K562 (cell line): Measurements from ENCODE around the gene KDELR3. TPM values are rescaled to one million over a fixed set of nuclear protein-coding genes. Genes with fewer than 3 reads are reported as not detected.

Source experiments
- ATAC-seq: fragments of 200-7000 bp; cut with Tn5 transposase; 3 replicates; pipeline ENCODE4 v1.9.1; 2020; ENCODE audit warnings: moderate library complexity
- BruUV-seq: library from RNA; stranded (reverse); fragments of 400-500 nt; replicated peaks from 2 replicates; lab custom pipeline; 2021; lab: Mats Ljungman, UMichigan
- CTCF ChIA-PET: fragments of 300-600 bp; formaldehyde crosslinking; extraction: SDS; loops from one replicate; lab custom pipeline; 2021; ENCODE audit warnings: low intra/inter-chr PET ratio; lab: Yijun Ruan, JAX
- POLR2A ChIA-PET: fragments of 300-600, 350-650 bp; sonication (Branson Sonifier 250); formaldehyde crosslinking; extraction: SDS; loops from one replicate; lab custom pipeline; 2021; ENCODE audit warnings: antibody characterized with exemption, inconsistent platforms; lab: Yijun Ruan, JAX
- DNase-seq, 4 experiments: peaks; one replicate each; pipeline versions ENCODE4 v3.0.0 to v3.0.0-alpha.2; 2011 to 2018; ENCODE audit warnings: low spot score in 3 of 4, mixed read lengths in 3 of 4; ENCODE audit errors: extremely low read depth in 1 of 4
- FAIRE-seq: peaks from 2 replicates; lab custom pipeline; 2011; peaks lifted over from hg19 to GRCh38; lab: Jason Lieb, UNC
- H2AFZ ChIP-seq: 2 replicates; pipeline ENCODE4 v1.6.0; 2011; ENCODE audit warnings: low read depth, low read length, control low read depth, inconsistent platforms
- H3K27ac ChIP-seq: fragments of 200-600 bp; 3 replicates; pipeline ENCODE4 v1.8.0; 2011; ENCODE audit warnings: low read depth, mild to moderate bottlenecking, control low read depth, inconsistent platforms, low read length, moderate library complexity, mixed read lengths; ENCODE audit errors: extremely low read depth
- H3K27me3 ChIP-seq, 2 experiments: fragments of 300-600 bp in 1 of 2; 2 replicates in 1 of 2; 3 replicates in 1 of 2; pipeline versions ENCODE4 v1.6.0 to v1.8.0; 2011; ENCODE audit warnings: inconsistent platforms in 2 of 2, low read length in 2 of 2, mild to moderate bottlenecking in 1 of 2, mixed read lengths in 1 of 2, moderate library complexity in 1 of 2; ENCODE audit not compliant: control insufficient read depth in 2 of 2, insufficient read depth in 2 of 2
- H3K36me3 ChIP-seq: fragments of 300-600 bp; 3 replicates; pipeline ENCODE4 v1.8.0; 2011; ENCODE audit warnings: mild to moderate bottlenecking, low read length, inconsistent platforms; ENCODE audit not compliant: control insufficient read depth, insufficient read depth
- H3K4me1 ChIP-seq, 2 experiments: fragments of 200-600 bp in 1 of 2; replicated peaks in 1 of 2; 2 replicates in 1 of 2; 3 replicates in 1 of 2; pipeline versions ENCODE4 v1.5.1 to v1.8.0; 2011; ENCODE audit warnings: inconsistent platforms in 2 of 2, low read length in 2 of 2, mild to moderate bottlenecking in 1 of 2, mixed read lengths in 1 of 2, moderate library complexity in 1 of 2; ENCODE audit not compliant: control insufficient read depth in 2 of 2, insufficient read depth in 2 of 2
- H3K4me2 ChIP-seq: 2 replicates; pipeline ENCODE4 v1.6.1; 2011; ENCODE audit warnings: low read length, control low read depth, inconsistent platforms, mixed read lengths; ENCODE audit not compliant: insufficient read depth
- H3K4me3 ChIP-seq: fragments of 200-600 bp; sonication (generic), shearing (Covaris generic); 2 replicates; pipeline ENCODE4 v1.5.1; 2016; ENCODE audit warnings: control low read depth, inconsistent platforms
- H3K79me2 ChIP-seq: fragments of 200-600 bp; 3 replicates; pipeline ENCODE4 v1.8.0; 2011; ENCODE audit warnings: low read length, inconsistent platforms; ENCODE audit not compliant: control insufficient read depth, insufficient read depth
- H3K9ac ChIP-seq, 2 experiments: 2 replicates each; pipeline versions ENCODE4 v1.6.0 to v1.6.1; 2011; ENCODE audit warnings: low read depth in 2 of 2, low read length in 2 of 2, control low read depth in 1 of 2, inconsistent platforms in 1 of 2, mild to moderate bottlenecking in 1 of 2, mixed read lengths in 1 of 2; ENCODE audit not compliant: insufficient read depth in 1 of 2
- H3K9me1 ChIP-seq: one replicate; pipeline ENCODE4 v1.6.0; 2011; ENCODE audit warnings: inconsistent platforms, mild to moderate bottlenecking, low read length, moderate library complexity; ENCODE audit not compliant: control insufficient read depth, insufficient read depth
- H3K9me3 ChIP-seq: replicated peaks from 2 replicates; pipeline ENCODE4 v1.5.1; 2011; ENCODE audit warnings: low read depth, low read length, inconsistent platforms; ENCODE audit not compliant: control insufficient read depth, insufficient read depth
- H4K20me1 ChIP-seq: replicated peaks from 2 replicates; pipeline ENCODE4 v1.6.1; 2011; ENCODE audit warnings: low read length, inconsistent platforms, mixed read lengths; ENCODE audit not compliant: control insufficient read depth, insufficient read depth
- NR1H2 ChIP-seq: sonication (generic); formaldehyde crosslinking; IDR thresholded peaks from 2 replicates; pipeline ENCODE4 v1.4.0; 2020; ENCODE audit warnings: mild to moderate bottlenecking, missing genetic modification reagents
- POLR2A ChIP-seq: fragments of 450-650 bp; conservative IDR thresholded peaks from 2 replicates; pipeline ENCODE4 v1.6.1; 2016
- ZNF512 ChIP-seq: IDR thresholded peaks from 2 replicates; pipeline ENCODE4 v1.6.1; 2016; ENCODE audit warnings: missing genetic modification characterization, missing compliant biosample characterization
- ZNF586 ChIP-seq: fragments of 450-650 bp; formaldehyde crosslinking; conservative IDR thresholded peaks from 2 replicates; pipeline ENCODE4 v1.4.0; 2020; ENCODE audit warnings: mild to moderate bottlenecking, moderate library complexity
- WGBS: fragments of 100-300 bp; shearing (Covaris generic); methylation state at CpG from one replicate; pipeline ENCODE4 v1.1.6; 2016; ENCODE audit warnings: low coverage, mixed read lengths; ENCODE audit not compliant: insufficient coverage; ENCODE audit errors: missing lambda C conversion rate; 5-methylcytosine and 5-hydroxymethylcytosine counted together
- in situ Hi-C: fragments of 300-500 bp; cut with MboI; formaldehyde crosslinking; loops from 4 replicates; pipeline ENCODE4 v1.15.0; 2018; ENCODE audit warnings: inconsistent platforms, mixed read lengths
- intact Hi-C: fragments of 100-400 bp; cut with micrococcal nuclease; formaldehyde crosslinking; loops from 2 replicates; pipeline ENCODE4 v1.14.2; 2022
- polyA plus RNA-seq, 8 experiments: library from polyadenylated mRNA; depleted of rRNA in 4 of 8; stranded (reverse) in 5 of 8; unstranded in 3 of 8; fragments of >200 nt; fragmentation: Nextera tagmentation in 2 of 8; fragmentation: Illumina TruSeq in 1 of 8; extraction: Ambion mirVana in 2 of 8; extraction: Trizol in 1 of 8; gene quantifications; 2 replicates each; pipeline versions ENCODE4 v1.2.1 to v1.2.3, GENCODE V29; 2011 to 2014; ENCODE audit warnings: inconsistent platforms in 1 of 8, missing spikeins in 1 of 8
- total RNA-seq, 7 experiments: library from RNA; depleted of rRNA in 6 of 7; stranded (reverse); fragments of >200 nt in 6 of 7; fragmentation: Illumina TruSeq in 2 of 7; extraction: Trizol in 2 of 7; gene quantifications; 2 replicates each; pipeline versions ENCODE4 v1.2.1 to v1.2.3, GENCODE V29; 2011 to 2021; ENCODE audit warnings: low replicate concordance in 1 of 7
- TF ChIP-seq, protein P1 (sequence below): fragments of 450-650 bp; IDR thresholded peaks from 2 replicates; pipeline ENCODE4 v1.6.1; 2018; ENCODE audit not compliant: partially characterized antibody
- TF ChIP-seq, protein P2 (sequence below), 2 experiments: IDR thresholded peaks in 1 of 2; conservative IDR thresholded peaks in 1 of 2; 2 replicates each; pipeline ENCODE4 v1.6.1; 2016; ENCODE audit warnings: low read depth in 2 of 2, mild to moderate bottlenecking in 1 of 2, missing compliant biosample characterization in 1 of 2, missing genetic modification characterization in 1 of 2, moderate library complexity in 1 of 2

Gene KDELR3
- total and polyA plus RNA-seq, 9 of the 15 experiments (the other 6 are each of a cell fraction or from before 2014, with no cell fraction given), result 7.1 to 44.8 (median 9.6) TPM

DNA sequence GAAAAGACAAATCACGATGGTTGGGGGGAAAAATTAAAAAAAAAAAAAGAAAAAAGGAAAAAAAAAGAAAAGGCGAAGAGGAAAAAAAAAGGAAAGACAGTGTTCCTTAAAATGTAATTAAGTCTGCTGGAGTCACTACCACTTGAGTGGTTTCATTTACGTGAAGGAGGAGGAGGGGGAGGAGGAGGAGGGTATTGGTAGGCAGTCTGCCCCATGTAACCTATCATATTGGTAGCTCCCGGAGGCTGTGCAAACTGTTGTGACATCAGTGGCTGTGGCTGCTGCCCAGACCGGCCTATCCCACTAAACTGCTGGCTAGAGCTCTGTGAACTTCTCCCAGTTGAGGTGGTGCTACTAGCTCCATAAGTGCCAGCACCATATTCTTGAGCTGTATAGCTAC lies 17.9 kb downstream of the KDELR3 start:
- Histone ChIP-seq H3K79me2 (no peaks in the 10 kb centered on the region; the same call in 1 of the 3 replicates), H3K9me1 (peaks cover 3% of the 10 kb centered on the region), H3K4me1 (no peaks in the 10 kb centered on the region), H3K9me3 (no peaks in the 10 kb centered on the region), H4K20me1 (no peaks in the 10 kb centered on the region), H3K4me3 (no peak overlapping the region), H3K36me3 (peaks cover 95% of the 10 kb centered on the region), H3K4me2 (no peak overlapping the region), H3K9ac (no peak overlapping the region), H3K27me3 (no peaks in the 10 kb centered on the region), H2AFZ (no peak overlapping the region), H3K27ac (no peak overlapping the region)
- ChIA-PET CTCF (no interaction called here), POLR2A (interaction anchor here (0.6 kb wide), 1 partner anchor 38 kb away, joined by 3 read pairs; no protein-coding TSS in a partner anchor)
- BruUV-seq, result no TSS peak
- ATAC-seq, result no peak
- in situ Hi-C loops (no loop called here), intact Hi-C loops (no loop called here)
- FAIRE-seq, result no peak
- no peak for DNase-seq
- WGBS, result 81% methylated on average over 2 of the region's 5 CpGs
- TF ChIP-seq NR1H2 (CRISPR knock-in tag), result no peak
- TF ChIP-seq ZNF586 (CRISPR knock-in tag), result no peak
- TF ChIP-seq, protein P1, sequence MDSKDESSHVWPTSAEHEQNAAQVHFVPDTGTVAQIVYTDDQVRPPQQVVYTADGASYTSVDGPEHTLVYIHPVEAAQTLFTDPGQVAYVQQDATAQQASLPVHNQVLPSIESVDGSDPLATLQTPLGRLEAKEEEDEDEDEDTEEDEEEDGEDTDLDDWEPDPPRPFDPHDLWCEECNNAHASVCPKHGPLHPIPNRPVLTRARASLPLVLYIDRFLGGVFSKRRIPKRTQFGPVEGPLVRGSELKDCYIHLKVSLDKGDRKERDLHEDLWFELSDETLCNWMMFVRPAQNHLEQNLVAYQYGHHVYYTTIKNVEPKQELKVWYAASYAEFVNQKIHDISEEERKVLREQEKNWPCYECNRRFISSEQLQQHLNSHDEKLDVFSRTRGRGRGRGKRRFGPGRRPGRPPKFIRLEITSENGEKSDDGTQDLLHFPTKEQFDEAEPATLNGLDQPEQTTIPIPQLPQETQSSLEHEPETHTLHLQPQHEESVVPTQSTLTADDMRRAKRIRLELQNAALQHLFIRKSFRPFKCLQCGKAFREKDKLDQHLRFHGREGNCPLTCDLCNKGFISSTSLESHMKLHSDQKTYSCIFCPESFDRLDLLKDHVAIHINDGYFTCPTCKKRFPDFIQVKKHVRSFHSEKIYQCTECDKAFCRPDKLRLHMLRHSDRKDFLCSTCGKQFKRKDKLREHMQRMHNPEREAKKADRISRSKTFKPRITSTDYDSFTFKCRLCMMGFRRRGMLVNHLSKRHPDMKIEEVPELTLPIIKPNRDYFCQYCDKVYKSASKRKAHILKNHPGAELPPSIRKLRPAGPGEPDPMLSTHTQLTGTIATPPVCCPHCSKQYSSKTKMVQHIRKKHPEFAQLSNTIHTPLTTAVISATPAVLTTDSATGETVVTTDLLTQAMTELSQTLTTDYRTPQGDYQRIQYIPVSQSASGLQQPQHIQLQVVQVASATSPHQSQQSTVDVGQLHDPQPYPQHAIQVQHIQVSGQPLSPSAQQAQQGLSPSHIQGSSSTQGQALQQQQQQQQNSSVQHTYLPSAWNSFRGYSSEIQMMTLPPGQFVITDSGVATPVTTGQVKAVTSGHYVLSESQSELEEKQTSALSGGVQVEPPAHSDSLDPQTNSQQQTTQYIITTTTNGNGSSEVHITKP, result peak; percentile 90
- peak; percentile 21; the same call in 1 of the 2 replicates for TF ChIP-seq POLR2A
- TF ChIP-seq, protein P2, sequence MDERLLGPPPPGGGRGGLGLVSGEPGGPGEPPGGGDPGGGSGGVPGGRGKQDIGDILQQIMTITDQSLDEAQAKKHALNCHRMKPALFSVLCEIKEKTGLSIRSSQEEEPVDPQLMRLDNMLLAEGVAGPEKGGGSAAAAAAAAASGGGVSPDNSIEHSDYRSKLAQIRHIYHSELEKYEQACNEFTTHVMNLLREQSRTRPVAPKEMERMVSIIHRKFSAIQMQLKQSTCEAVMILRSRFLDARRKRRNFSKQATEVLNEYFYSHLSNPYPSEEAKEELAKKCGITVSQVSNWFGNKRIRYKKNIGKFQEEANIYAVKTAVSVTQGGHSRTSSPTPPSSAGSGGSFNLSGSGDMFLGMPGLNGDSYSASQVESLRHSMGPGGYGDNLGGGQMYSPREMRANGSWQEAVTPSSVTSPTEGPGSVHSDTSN (CRISPR knock-in tag; IDR thresholded peaks at IDR 0.05; ENCODE audit: low read depth), result no peak
- TF ChIP-seq, protein P2 (tag; conservative IDR thresholded peaks at IDR 0.05; ENCODE audit: low read depth), result no peak
- TF ChIP-seq ZNF512, result no peak
